HG02870 (cell line): Measurements from ENCODE around the gene PAM16.

Experiments
- ATAC-seq: cut with Tn5 transposase; IDR thresholded peaks from one replicate; pipeline ENCODE4 v1.9.1; 2021; ENCODE audit warnings: mild to moderate bottlenecking, moderate library complexity; ENCODE audit not compliant: unreplicated experiment

Gene PAM16

GRCh38 chr16:4384509-4384942 lies 33.4 kb upstream of the PAM16 start:
- no peak for ATAC-seq

- no peak for ATAC-seq
Observed at GRCh38 chr16:4383591-4384444, 32.7 kb upstream of the PAM16 start.

- ATAC-seq, result no peak
Observed at GRCh38 chr16:4382795-4383357, 31.8 kb upstream of the PAM16 start.

- no peak for ATAC-seq
Observed at GRCh38 chr16:4381935-4382794, 31.0 kb upstream of the PAM16 start.

- ATAC-seq, result no peak
Observed at GRCh38 chr16:4381072-4381934, 30.2 kb upstream of the PAM16 start.

GRCh38 chr16:4380119-4381063 lies 29.3 kb upstream of the PAM16 start:
- ATAC-seq, result no peak

- no peak for ATAC-seq
Observed at GRCh38 chr16:4378999-4379690, 28.0 kb upstream of the PAM16 start.

GRCh38 chr16:4378161-4378666 lies 27.1 kb upstream of the PAM16 start:
- ATAC-seq, result no peak

GRCh38 chr16:4377573-4378154 lies 26.5 kb upstream of the PAM16 start:
- no peak for ATAC-seq

- no peak for ATAC-seq
Observed at GRCh38 chr16:4376893-4377572, 25.9 kb upstream of the PAM16 start.

- no peak for ATAC-seq
Observed at GRCh38 chr16:4376126-4376892, 25.2 kb upstream of the PAM16 start.

- ATAC-seq, result no peak
Observed at GRCh38 chr16:4375717-4376116, 24.6 kb upstream of the PAM16 start.

- ATAC-seq, result no peak
Observed at GRCh38 chr16:4373909-4374742, 23.0 kb upstream of the PAM16 start.

- ATAC-seq, result no peak
Observed at GRCh38 chr16:4373356-4373908, 22.3 kb upstream of the PAM16 start.

GRCh38 chr16:4372578-4373355 lies 21.6 kb upstream of the PAM16 start:
- ATAC-seq, result no peak
